ENCODE measurements around the gene SLC22A23.

GRCh38 chr6:3426927-3427686 is 29.7 kb downstream of the SLC22A23 start:
- TF ChIP-seq CTCF (IDR thresholded peaks at IDR 0.05) = no peak
- no peak for TF ChIP-seq POLR2A (IDR thresholded peaks at IDR 0.05)
- no peak for TF ChIP-seq POLR2AphosphoS5 (IDR thresholded peaks at IDR 0.05)
